Activated CD8-positive, alpha-beta memory T cell treated with anti-CD3 and anti-CD28 coated beads for 4 hours (primary cell): ENCODE measurements around the gene GKAP1.
"Not testable (repeated sequence)": the region's sequence is repeated elsewhere in the genome, so short reads cannot be mapped to it uniquely, and the experiment has no call there.

ENCODE experiments used
- DNase-seq, 2 donors: peaks; one replicate each; pipeline ENCODE4 v3.0.0-alpha.2; 2020; ENCODE audit warnings: low read depth in 2 of 2

The GKAP1 gene

DNA sequence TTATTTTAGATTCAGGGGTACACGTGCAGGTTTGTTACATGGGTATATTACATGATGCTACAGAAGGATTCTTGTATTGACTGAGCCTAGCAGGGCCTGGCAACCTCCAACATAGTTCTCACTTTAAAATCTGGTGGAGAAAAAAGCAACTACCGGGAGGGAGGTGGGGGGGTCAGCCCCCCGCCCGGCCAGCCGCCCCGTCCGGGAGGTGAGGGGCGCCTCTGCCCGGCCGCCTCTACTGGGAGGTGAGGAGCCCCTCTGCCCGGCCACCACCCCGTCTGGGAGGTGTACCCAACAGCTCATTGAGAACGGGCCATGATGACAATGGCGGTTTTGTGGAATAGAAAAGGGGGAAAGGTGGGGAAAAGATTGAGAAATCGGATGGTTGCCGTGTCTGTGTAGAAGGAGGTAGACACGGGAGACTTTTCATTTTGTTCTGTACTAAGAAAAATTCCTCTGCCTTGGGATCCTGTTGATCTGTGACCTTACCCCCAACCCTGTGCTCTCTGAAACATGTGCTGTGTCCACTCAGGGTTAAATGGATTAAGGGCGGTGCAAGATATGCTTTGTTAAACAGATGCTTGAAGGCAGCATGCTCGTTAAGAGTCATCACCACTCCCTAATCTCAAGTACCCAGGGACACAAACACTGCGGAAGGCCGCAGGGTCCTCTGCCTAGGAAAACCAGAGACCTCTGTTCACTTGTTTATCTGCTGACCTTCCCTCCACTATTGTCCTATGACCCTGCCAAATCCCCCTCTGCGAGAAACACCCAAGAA lies 88.8 kb downstream of the GKAP1 start:
- not testable (repeated sequence) for DNase-seq

DNA sequence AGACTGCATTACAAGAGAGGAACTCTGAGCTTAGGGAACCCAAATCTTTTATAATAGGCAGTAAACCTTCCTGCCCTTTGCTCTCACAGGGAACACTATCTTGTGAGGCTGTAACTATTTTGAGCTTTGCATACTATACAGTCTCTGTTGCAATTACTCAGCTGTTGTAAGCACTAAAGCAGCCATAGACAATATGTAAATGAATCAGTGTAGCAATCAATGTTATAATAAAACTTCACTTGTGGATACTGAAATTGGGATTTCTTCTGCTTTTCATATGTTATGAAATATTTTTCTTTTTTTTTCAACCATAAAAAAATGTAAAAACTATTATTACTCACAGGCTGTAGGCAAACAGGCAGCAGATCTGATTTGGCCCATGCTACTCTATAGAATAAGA lies 93.1 kb downstream of the GKAP1 start:
- no peak for DNase-seq

DNA sequence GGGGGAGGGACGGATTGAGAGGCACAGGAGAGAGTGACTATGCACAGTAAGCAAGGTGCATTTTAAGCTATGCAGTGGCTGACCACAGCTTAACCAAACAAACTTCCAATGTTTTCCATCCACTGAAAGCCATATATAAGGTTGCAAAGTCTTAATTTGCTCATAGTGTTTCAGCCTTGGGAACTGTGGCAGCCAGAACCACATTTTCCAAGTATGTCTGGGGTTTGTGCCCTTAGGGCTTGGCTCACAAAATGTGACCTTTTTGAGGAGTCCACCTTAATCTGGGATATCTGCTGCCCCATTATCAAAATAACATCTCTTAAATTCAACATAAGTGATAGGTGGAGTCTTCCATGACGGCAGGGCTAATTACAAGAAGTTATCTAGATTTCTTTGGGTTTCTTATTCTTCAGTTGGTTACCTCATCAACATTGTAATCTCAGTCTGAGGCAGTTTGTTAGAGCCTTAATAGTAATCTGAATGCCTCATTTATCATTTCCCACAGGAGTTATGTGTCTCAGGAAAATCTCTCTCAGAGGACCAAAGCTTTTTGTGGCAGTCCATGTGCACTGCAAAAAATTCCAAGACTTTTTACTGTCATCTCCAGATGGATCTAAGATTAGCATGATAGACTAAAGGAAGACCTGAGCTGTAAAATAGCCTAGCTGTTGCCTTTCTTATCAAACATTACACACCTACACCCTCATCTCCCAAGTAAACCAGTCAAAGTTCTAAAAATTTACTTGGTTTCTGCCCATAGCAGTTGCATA lies 94.7 kb downstream of the GKAP1 start:
- DNase-seq: no peak

- DNase-seq: no peak
Measured at GRCh38 chr9:83721509-83721908, 96.1 kb downstream of the GKAP1 start.

DNA sequence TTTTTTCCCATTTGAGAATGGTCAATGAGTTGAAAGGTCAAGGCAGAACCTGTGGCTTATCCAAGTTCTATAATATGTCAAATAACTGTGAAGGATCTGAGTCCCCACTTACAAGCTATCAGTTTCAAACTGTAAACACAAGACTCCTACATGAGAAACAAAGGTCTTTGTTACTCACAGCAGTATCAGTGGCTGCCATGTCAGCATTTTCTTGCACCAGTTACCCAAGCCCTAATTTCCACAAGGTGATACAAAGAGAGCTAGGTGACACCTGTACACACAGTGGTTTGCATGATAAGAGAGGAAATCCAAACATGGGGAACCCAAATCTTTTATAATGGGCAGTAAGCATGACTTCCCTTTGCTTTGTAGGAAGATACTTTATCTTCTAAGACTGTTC lies 101.8 kb downstream of the GKAP1 start:
- no peak for DNase-seq

- DNase-seq: no peak
Measured at GRCh38 chr9:83715221-83715620, 102.3 kb downstream of the GKAP1 start.

GRCh38 chr9:83714329-83714728 lies 103.2 kb downstream of the GKAP1 start:
- no peak for DNase-seq

GRCh38 chr9:83708515-83709158 lies 108.9 kb downstream of the GKAP1 start:
- peak; percentile 13 to 36 for DNase-seq

GRCh38 chr9:83707768-83708514 lies 109.6 kb downstream of the GKAP1 start, which contains the start of gene UBQLN1:
Gene UBQLN1, minus strand, starts transcription at chr9:83707958. Its CDS starts 279 bp downstream, at chr9:83707679.
- DNase-seq: peak; percentile 86

DNA sequence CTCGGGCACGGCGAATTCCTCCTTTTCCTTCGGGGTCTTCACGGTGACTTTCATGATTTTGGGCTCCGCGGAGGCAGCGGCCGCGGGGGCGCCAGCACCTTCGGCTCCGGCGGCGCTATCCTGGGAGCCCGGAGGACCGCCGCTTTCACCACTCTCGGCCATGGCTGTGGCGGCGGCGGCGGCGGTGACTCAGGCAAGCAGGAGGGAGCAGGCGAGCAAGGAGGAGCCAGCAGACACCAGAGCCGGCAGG lies 110.1 kb downstream of the GKAP1 start:
- peak in 1 of 2 donors; percentile 43 for DNase-seq

GRCh38 chr9:83706676-83707517 lies 110.7 kb downstream of the GKAP1 start:
- DNase-seq: peak; percentile 51 to 53

- DNase-seq: not testable (repeated sequence)
Measured at GRCh38 chr9:83705219-83705651, 112.3 kb downstream of the GKAP1 start.

- no peak for DNase-seq
Measured at GRCh38 chr9:83701769-83702168, 115.8 kb downstream of the GKAP1 start.

DNA sequence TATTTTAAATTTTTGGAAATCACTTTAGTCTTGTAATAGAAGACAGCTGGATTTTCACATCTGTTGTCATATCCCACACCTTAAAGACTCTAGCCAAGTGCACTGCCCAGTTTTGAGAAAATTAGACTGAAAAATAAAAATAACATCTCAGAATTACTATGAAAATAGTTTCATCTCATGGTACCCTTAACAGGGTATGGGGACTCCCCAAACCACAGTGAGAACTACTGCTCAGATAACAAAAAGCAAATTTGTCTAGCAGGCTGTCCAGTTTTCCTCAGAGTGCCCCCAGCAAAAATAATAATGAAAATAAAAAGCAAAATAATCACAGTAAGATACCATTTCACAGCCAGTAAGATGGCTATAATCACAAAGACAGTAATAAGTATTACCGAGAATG lies 116.3 kb downstream of the GKAP1 start:
- DNase-seq: no peak

DNA sequence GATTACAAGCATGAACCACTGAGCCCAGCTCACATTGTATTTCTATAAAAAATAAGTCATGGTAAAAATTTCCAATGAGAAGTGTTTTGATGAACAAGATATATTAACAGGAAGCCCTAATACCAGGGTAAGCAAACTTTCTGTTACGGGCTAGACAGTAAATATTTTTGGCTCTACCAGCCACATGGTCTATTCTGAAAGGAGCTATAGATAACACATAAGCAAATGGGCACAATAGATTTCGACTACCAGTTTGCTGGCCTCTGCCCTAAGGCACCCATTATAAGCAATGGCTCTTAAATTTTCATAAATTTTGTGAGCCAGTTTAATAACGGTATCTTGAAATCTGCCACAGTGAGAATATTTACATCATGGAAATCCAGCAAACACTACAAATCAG lies 118.0 kb downstream of the GKAP1 start:
- no peak for DNase-seq

DNA sequence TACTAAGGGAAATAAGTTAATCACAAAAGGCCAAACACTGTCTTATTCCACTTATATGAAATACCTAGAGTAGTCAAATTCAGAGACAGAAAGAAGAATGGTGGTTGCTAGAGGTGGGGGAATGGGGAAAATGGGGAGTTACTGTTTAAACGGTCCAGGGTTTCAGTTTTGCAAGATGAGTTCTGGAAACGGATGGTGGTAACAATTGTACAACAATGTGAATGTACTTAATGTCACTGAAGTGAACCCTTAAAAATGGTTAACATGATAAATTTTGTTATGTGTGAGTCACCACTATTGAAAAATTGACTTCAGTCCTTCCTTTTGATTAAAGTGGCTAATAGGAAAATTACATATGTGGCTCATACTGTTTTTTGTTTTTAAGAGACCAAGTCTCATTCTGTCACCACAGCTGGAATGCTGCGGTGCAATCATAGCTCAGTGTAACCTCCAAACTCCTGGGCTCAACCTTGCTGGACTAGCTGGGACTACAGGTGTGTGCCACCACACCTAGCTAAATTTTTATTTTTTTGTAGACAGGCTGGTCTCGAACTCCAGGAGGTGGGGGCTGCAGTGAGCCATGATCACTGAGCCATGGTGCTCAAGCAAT lies 118.5 kb downstream of the GKAP1 start:
- DNase-seq: no peak

DNA sequence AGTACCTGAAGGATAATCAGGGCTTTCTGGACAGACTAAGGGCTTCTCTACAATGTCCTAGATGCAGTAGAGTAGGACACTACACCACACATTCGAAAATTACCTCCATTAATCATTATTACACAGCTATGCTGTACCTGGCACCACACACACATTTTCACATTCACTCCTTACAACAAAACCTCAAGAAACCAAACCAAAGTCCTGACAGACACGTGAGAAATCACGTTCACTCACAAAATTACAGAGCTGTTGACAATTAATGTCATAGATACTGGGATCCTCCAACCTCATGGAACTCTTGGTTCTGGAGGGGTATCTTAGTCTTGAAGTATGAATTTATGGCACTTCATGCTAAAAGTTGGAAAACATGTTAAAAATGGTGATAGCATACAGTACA lies 126.1 kb downstream of the GKAP1 start:
- no peak for DNase-seq
